Measurements from ENCODE around the gene SORCS2. TPM values are rescaled to one million over a fixed set of nuclear protein-coding genes. Genes with fewer than 3 reads are reported as not detected.

Gene SORCS2
- total RNA-seq, 4 donors from 2014 or later, result 0.26 to 17.1 (median 2.9) TPM

DNA sequence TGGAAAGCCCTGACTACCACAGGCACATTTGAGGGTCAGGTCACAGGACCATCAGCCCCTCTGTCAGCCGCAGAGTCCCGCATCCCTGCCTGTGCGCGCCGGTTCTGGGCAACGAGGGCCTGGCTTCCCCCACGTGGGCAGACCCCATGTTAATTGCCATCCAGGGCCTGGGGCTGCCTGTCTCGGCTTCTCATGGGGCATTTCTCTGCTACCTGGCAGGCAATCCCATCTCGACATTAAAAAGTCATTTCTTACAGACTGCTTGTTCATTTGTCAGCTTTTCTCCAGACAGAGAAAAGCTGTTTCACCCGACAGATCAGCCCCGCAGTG lies 45.6 kb upstream of the SORCS2 start:
- intact Hi-C loops (cut with DNase I; ENCODE audit: low total_unique reads), result no loop called here
- Histone ChIP-seq H3K27me3 (no peaks in the 10 kb centered on the region), H3K4me1 (no peaks in the 10 kb centered on the region), H3K27ac (no peak overlapping the region), H3K4me3 (no peak overlapping the region), H3K36me3 (no peaks in the 10 kb centered on the region), H3K9me3 (no peaks in the 10 kb centered on the region)
- no peak for TF ChIP-seq POLR2A (IDR thresholded peaks at IDR 0.05)
- TF ChIP-seq, protein P1, sequence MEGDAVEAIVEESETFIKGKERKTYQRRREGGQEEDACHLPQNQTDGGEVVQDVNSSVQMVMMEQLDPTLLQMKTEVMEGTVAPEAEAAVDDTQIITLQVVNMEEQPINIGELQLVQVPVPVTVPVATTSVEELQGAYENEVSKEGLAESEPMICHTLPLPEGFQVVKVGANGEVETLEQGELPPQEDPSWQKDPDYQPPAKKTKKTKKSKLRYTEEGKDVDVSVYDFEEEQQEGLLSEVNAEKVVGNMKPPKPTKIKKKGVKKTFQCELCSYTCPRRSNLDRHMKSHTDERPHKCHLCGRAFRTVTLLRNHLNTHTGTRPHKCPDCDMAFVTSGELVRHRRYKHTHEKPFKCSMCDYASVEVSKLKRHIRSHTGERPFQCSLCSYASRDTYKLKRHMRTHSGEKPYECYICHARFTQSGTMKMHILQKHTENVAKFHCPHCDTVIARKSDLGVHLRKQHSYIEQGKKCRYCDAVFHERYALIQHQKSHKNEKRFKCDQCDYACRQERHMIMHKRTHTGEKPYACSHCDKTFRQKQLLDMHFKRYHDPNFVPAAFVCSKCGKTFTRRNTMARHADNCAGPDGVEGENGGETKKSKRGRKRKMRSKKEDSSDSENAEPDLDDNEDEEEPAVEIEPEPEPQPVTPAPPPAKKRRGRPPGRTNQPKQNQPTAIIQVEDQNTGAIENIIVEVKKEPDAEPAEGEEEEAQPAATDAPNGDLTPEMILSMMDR (IDR thresholded peaks at IDR 0.05), result no peak
- no peak for DNase-seq

DNA sequence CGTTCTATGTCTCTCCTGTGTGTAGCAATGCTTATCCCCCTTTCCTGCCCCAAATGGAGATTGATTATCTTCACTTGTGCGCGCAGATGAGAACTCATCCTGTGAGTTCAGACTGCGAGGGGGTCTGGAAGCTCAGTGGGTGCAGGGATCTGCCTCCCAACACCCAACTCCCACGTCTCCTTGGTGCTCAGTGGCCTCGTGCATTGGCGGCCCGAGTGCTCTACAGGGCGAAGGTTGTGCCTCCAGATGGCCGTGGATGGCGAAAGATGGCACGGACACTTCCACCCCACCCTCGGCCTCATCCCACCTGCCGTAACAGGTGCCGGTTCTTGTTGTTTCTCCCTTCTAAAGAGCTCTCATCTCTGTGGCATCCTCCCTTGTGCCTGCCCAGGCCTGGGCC lies 45.1 kb upstream of the SORCS2 start:
- Histone ChIP-seq H3K27me3 (no peaks in the 10 kb centered on the region), H3K9me3 (no peaks in the 10 kb centered on the region), H3K4me1 (no peaks in the 10 kb centered on the region), H3K27ac (no peak overlapping the region), H3K36me3 (no peaks in the 10 kb centered on the region), H3K4me3 (no peak overlapping the region)
- TF ChIP-seq, protein P1 (IDR thresholded peaks at IDR 0.05), result no peak
- TF ChIP-seq POLR2A (IDR thresholded peaks at IDR 0.05), result no peak
- DNase-seq, result no peak
- intact Hi-C loops (cut with DNase I; ENCODE audit: low total_unique reads), result no loop called here

DNA sequence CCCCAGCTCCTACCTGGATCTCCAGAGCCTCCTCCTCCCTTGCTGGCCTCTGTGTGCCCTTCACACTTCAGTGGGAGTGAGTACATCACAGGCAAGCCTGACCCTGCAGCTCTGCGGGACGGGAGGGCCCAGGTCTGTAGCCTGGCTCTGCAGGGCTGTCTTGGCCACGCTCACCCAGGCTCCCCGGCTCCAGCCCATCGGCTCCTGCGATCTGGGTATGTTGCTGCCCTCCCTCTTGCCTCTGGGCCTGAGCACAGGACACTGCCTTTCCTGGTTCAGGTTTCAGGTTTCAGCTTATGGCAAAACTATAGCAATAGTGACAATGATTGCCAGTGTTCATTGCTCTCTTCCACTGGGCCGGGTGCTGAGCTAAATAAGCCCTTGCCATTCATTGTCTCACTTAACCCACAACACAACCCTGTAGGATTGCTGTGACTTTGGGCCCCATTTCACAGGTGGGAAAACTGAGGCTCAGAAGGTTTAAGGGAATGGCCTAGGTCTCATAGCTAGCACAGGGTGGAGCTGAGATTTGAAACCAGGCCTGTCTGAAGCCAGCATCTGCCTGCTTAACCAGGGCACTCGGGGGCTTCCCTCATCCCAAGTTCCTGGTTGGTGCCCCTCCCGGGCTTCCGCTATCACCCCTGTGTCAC lies 44.6 kb upstream of the SORCS2 start:
- no peak overlapping the region for H3K27ac ChIP-seq
- TF ChIP-seq, protein P1 (IDR thresholded peaks at IDR 0.05), result no peak
- no peak for TF ChIP-seq POLR2A (IDR thresholded peaks at IDR 0.05)

DNA sequence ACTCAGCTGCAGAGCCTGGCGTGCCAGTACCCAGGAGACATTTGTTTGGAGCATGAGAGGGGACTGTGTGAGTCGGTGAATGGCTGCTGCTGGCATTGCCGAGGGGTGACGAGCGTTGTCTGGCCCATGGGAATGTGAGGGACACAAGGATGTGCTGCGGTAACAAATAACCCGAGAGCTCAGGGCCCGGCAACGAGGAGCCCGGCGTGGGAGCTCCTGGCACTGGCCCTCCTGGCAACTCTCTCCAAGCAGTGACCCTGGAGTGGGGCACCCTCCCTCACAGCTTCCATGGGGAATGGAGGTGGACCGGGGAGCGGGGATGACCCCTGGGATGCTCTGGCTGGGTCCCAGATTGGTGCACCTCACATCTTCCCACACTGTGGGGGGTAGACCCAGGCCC lies 44.0 kb upstream of the SORCS2 start:
- TF ChIP-seq, protein P1 (IDR thresholded peaks at IDR 0.05), result no peak
- TF ChIP-seq POLR2A (IDR thresholded peaks at IDR 0.05), result no peak
- intact Hi-C loops (cut with DNase I; ENCODE audit: low total_unique reads), result no loop called here

More for the DNA sequence above, 44.6 kb upstream of the SORCS2 start:
- Histone ChIP-seq H3K36me3 (no peaks in the 10 kb centered on the region), H3K4me1 (no peaks in the 10 kb centered on the region), H3K4me3 (no peak overlapping the region), H3K9me3 (no peaks in the 10 kb centered on the region), H3K27me3 (no peaks in the 10 kb centered on the region)
- DNase-seq, result no peak
- intact Hi-C loops (cut with DNase I; ENCODE audit: low total_unique reads), result no loop called here

DNA sequence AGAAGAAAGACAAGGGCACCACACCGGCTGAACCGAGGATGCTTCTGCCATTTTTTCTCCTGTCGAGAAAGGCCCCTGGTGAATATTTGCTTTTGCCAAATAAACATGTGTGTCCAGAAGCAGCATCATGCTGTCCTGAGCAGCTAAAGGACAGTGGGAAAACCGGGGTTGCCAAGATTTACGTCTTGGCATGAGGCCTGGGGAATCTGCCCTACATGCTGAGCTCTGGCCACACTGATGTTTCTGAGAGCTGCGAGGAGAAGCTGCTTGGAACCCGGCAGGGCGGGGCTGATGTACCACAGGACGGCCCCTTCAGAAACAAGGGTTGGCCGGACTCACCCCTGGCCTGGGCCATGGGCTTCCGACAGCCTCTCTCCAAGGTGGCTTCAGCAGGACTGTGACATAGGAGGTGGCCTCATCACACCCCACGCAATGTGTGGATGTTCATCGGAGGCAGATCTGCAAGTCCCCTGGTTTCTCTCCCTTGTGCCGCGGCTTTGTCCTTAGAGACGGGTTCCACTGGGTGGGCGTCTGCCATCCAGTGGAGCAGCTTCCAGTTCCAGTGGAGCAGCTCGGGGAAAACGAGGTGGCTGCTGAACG lies 42.2 kb upstream of the SORCS2 start:
- Histone ChIP-seq H3K4me1 (no peaks in the 10 kb centered on the region), H3K27ac (no peak overlapping the region), H3K27me3 (no peaks in the 10 kb centered on the region), H3K9me3 (no peaks in the 10 kb centered on the region), H3K36me3 (no peaks in the 10 kb centered on the region), H3K4me3 (no peak overlapping the region)
- TF ChIP-seq, protein P1 (IDR thresholded peaks at IDR 0.05), result no peak
- no peak for TF ChIP-seq POLR2A (IDR thresholded peaks at IDR 0.05)
- intact Hi-C loops (cut with DNase I; ENCODE audit: low total_unique reads), result no loop called here
- DNase-seq, result no peak

More for the DNA sequence above, 44.0 kb upstream of the SORCS2 start:
- Histone ChIP-seq H3K4me1 (no peaks in the 10 kb centered on the region), H3K4me3 (no peak overlapping the region), H3K36me3 (no peaks in the 10 kb centered on the region), H3K27me3 (no peaks in the 10 kb centered on the region), H3K27ac (no peak overlapping the region), H3K9me3 (no peaks in the 10 kb centered on the region)
- no peak for DNase-seq

Measured in uterus (tissue), 4 donors.